Breast epithelium (tissue), 4 donors: Measurements from ENCODE around the gene HNF4A. TPM values are rescaled to one million over a fixed set of nuclear protein-coding genes. Genes with fewer than 3 reads are reported as not detected.

Source experiments
- DNase-seq, 2 donors: peaks; one replicate each; pipeline ENCODE4 v3.0.0-alpha.2; 2019; ENCODE audit warnings: low spot score in 2 of 2
- H3K27ac ChIP-seq, 2 donors: fragments of 200-600 bp; sonication (generic) in 1 of 2; one replicate each; pipeline ENCODE4 v1.5.1; 2016 to 2019; ENCODE audit warnings: mild to moderate bottlenecking in 1 of 2
- H3K27me3 ChIP-seq, 2 donors: fragments of 200-600 bp; sonication (generic) in 1 of 2; one replicate each; pipeline versions ENCODE4 v1.5.1 to v1.6.0; 2017 to 2019; ENCODE audit warnings: control low read depth in 1 of 2, mild to moderate bottlenecking in 1 of 2
- H3K36me3 ChIP-seq: fragments of 200-600 bp; one replicate; pipeline ENCODE4 v1.5.1; 2019
- H3K4me1 ChIP-seq, 2 donors: fragments of 200-600 bp; sonication (generic); one replicate each; pipeline ENCODE4 v1.5.1; 2016 to 2019; ENCODE audit warnings: control low read depth in 1 of 2
- H3K4me3 ChIP-seq, 3 donors: fragments of 200-600 bp; sonication (generic); 1 replicate in 2 of 3; 2 replicates in 1 of 3; pipeline ENCODE4 v1.5.1; 2016 to 2019; ENCODE audit warnings: mild to moderate bottlenecking in 3 of 3, moderate library complexity in 2 of 3
- H3K9me3 ChIP-seq, 2 donors: fragments of 200-600 bp; sonication (generic) in 1 of 2; one replicate each; pipeline ENCODE4 v1.5.1; 2016 to 2019; ENCODE audit warnings: control low read depth in 1 of 2
- CTCF ChIP-seq, 3 donors: fragments of 450-650 bp; IDR thresholded peaks; one replicate each; pipeline ENCODE4 v1.5.1; 2016 to 2017; ENCODE audit warnings: antibody characterized with exemption in 3 of 3, mild to moderate bottlenecking in 3 of 3, moderate library complexity in 3 of 3
- POLR2A ChIP-seq: fragments of 450-650 bp; IDR thresholded peaks from one replicate; pipeline ENCODE4 v1.6.1; 2016; ENCODE audit warnings: antibody characterized with exemption, mild to moderate bottlenecking, moderate library complexity
- POLR2AphosphoS5 ChIP-seq, 3 donors: sonication (generic); formaldehyde crosslinking; IDR thresholded peaks; one replicate each; pipeline ENCODE4 v1.6.1; 2017; ENCODE audit warnings: antibody characterized with exemption in 3 of 3
- intact Hi-C: fragments of 100-400 bp; cut with DNase I; formaldehyde crosslinking; loops from one replicate; pipeline ENCODE4 v1.15.1; 2023; ENCODE audit warnings: low total_unique reads
- total RNA-seq, 3 donors: library from RNA; depleted of rRNA; stranded (reverse); fragments of >200 nt; gene quantifications; one replicate each; pipeline ENCODE4 v1.1.0, GENCODE V29; 2016

Gene HNF4A
- total RNA-seq, 3 donors from 2014 or later = 1.6 TPM; not detected in 2

DNA sequence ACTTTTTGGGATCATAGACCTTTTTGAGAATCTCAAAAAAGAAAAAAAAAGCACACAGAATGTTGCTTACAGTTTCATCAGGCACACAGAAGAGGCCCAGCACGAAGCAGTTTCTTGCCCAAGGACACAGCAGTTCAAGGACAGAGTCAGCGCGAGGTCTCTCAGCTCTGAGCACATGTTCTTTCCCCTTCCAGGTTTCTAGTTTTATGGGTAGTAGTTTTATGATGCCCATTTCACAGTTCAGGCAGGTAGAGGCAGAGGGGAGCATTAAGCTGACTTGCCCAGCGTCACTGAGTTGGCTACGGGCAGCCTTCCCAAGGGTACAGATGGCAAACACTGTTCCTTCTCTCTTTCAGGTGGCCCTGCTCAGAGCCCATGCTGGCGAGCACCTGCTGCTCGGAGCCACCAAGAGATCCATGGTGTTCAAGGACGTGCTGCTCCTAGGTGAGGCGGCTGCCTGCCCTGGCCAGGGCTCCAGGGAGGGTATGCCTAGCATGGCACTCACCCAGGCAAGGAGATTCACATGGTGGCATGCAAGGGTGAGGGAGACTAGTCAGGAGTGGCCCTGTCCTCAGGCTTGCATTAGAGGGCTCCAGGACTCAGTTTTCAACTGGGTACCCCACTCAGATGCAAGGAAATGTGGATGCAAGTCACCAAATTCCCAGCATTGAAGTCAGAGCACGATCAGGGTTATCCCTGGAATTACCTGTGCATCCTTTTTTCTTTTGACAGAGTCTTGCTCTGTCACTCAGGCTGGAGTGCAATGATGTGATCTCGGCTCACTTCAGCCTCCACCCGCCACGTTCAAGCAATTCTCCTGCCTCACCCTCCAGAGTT is 62.8 kb downstream of the HNF4A start:
- Histone ChIP-seq H3K4me1 (no peaks in the 10 kb centered on the region), H3K27me3 (no peaks in the 10 kb centered on the region), H3K9me3 (no peaks in the 10 kb centered on the region), H3K4me3 (no peak overlapping the region), H3K27ac (no peak overlapping the region), H3K36me3 (no peaks in the 10 kb centered on the region)
- intact Hi-C loops = no loop called here
- TF ChIP-seq POLR2A = no peak
- no peak for TF ChIP-seq POLR2AphosphoS5 (IDR thresholded peaks at IDR 0.05)
- TF ChIP-seq CTCF (IDR thresholded peaks at IDR 0.05) = no peak
- DNase-seq = no peak

DNA sequence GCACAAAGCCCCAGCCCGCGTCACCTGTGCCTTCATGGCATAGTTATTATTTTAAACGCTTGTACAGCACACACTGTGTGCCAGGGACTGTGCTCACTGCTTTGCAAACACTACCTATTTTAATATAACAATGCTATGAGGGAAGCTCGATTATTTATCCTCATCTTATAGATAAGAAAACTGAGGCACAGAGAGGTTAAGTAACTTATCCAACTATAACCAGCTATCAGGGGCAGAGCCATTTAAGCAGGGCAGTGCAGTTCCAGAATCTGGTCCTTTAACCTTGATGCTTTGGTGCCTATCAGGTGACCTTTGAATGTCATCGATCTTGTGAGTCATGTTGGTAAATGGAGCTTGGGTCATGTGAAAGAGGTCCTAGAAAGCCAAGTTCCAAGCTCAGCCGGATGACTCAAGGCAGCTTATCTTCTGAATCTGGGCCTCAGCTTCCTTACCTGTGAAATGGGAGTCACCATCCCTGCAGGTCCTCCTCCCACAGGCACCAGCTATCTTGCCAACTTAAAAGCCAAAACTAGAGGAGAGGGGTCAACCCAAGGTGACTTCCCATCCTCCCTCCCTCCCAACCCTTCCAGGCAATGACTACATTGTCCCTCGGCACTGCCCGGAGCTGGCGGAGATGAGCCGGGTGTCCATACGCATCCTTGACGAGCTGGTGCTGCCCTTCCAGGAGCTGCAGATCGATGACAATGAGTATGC is 63.8 kb downstream of the HNF4A start:
- Histone ChIP-seq H3K36me3 (no peaks in the 10 kb centered on the region), H3K4me1 (no peaks in the 10 kb centered on the region), H3K4me3 (no peak overlapping the region), H3K27ac (no peak overlapping the region), H3K27me3 (peaks cover 0 to 7% of the 10 kb centered on the region in 2 donors), H3K9me3 (no peaks in the 10 kb centered on the region)
- intact Hi-C loops = no loop called here
- no peak for TF ChIP-seq POLR2A
- no peak for DNase-seq

DNA sequence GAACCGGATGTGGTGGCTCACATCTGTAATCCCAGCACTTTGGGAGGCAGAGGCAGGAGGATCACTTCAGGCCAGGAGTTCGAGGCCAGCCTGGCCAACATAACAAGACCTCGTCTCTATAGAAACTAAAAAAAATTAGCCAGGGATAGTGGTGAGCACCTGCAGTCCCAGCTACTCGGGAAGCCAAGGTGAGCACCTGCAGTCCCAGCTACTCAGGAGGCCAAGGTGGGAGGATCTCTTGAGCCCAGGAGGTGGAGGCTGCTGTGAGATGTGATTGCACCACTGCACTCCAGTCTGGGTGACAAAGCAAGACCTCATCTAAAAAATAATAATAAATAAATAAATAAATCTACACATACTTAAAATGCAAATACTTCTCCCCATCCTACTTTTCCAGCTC is 65.0 kb downstream of the HNF4A start:
- Histone ChIP-seq H3K9me3 (no peaks in the 10 kb centered on the region), H3K36me3 (no peaks in the 10 kb centered on the region), H3K4me1 (no peaks in the 10 kb centered on the region), H3K27me3 (peaks cover 0 to 8% of the 10 kb centered on the region in 2 donors), H3K27ac (no peak overlapping the region), H3K4me3 (no peak overlapping the region)
- intact Hi-C loops = no loop called here
- TF ChIP-seq CTCF (IDR thresholded peaks at IDR 0.05) (no peak), POLR2A (no peak), POLR2AphosphoS5 (IDR thresholded peaks at IDR 0.05) (no peak)
- DNase-seq = no peak

DNA sequence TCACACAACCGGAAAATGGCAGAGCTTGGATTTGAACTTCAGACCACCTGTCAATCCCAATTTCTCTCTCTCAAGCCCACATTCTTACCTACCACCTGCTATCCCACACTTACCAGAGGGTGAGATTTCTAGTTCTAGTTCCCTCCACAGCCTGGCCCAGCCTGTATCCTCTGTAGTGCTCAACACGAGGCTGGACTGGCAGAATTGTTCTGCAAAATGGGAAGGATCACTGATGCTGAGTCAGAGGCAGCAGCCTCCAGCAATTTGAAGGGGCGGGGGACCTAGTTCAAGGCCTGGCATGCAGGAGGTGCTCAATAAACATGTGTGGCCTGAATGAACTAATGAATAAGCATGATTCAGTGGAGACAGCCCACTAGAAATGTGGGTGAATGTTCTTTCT is 66.6 kb downstream of the HNF4A start:
- no peak for TF ChIP-seq POLR2AphosphoS5 (IDR thresholded peaks at IDR 0.05)
- TF ChIP-seq CTCF (IDR thresholded peaks at IDR 0.05) = no peak
- TF ChIP-seq POLR2A = no peak
- Histone ChIP-seq H3K9me3 (no peaks in the 10 kb centered on the region), H3K27me3 (peaks cover 0 to 12% of the 10 kb centered on the region in 2 donors), H3K27ac (no peak overlapping the region), H3K4me1 (no peaks in the 10 kb centered on the region), H3K4me3 (no peak overlapping the region), H3K36me3 (no peaks in the 10 kb centered on the region)
- DNase-seq = no peak
- intact Hi-C loops = no loop called here

DNA sequence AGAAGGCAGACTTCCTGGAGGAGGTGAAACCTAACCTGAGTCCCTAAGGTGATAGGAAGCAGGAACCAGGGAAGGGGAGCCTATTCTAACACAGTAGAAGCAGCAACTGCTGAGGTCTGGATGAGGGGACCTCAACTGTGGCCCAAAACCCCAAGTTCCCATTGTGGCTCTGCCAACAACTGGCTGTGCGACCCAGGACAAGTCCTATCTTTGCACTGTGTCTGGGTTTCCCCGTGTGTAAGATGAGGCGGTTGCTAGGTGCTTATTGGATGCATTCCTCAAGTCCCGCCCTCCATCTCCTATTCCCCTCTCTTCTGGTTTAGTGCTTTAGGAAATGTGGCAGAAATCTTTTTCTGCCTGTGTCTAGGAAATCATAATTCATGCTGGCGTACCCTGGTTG is 68.0 kb downstream of the HNF4A start:
- intact Hi-C loops = no loop called here
- no peak for DNase-seq
- H3K36me3 ChIP-seq = no peaks in the 10 kb centered on the region

More for the DNA sequence above, 68.0 kb downstream of the HNF4A start:
- no peaks in the 10 kb centered on the region for H3K9me3 ChIP-seq
- H3K4me3 ChIP-seq = no peak overlapping the region
- TF ChIP-seq POLR2A = no peak
- TF ChIP-seq POLR2AphosphoS5 (IDR thresholded peaks at IDR 0.05) = no peak
- TF ChIP-seq CTCF (IDR thresholded peaks at IDR 0.05) = no peak
- H3K27ac ChIP-seq = no peak overlapping the region
- no peaks in the 10 kb centered on the region for H3K4me1 ChIP-seq
- H3K27me3 ChIP-seq = peaks cover 0 to 12% of the 10 kb centered on the region in 2 donors
